Neural cell (in vitro differentiated cells): ENCODE data around the gene CA11. TPM values are rescaled to one million over a fixed set of nuclear protein-coding genes. Genes with fewer than 3 reads are reported as not detected.
"Not testable (repeated sequence)": the region's sequence is repeated elsewhere in the genome, so short reads cannot be mapped to it uniquely, and the experiment has no call there.

ENCODE experiments used
- H2AFZ ChIP-seq: fragments of 200-600, 300-800 bp; sonication (generic), shearing (Covaris generic); 2 replicates; pipeline ENCODE4 v1.6.0; 2014; ENCODE audit warnings: low read depth, mild to moderate bottlenecking, antibody characterized with exemption, low read length, moderate library complexity
- H3F3A ChIP-seq: fragments of 200-600 bp; shearing (Covaris generic); 2 replicates; pipeline ENCODE4 v1.6.1; 2016; ENCODE audit warnings: mild to moderate bottlenecking, moderate library complexity, mixed read lengths, antibody characterized with exemption, low read length; ENCODE audit not compliant: insufficient read depth, poor library complexity, severe bottlenecking
- H3K27ac ChIP-seq: fragments of 200-600, 300-800 bp; sonication (generic), shearing (Covaris generic); 2 replicates; pipeline ENCODE4 v1.5.1; 2014; ENCODE audit warnings: mild to moderate bottlenecking, low read length, moderate library complexity
- H3K27me3 ChIP-seq: fragments of 300-800, 200-600 bp; sonication (generic), shearing (Covaris generic); 2 replicates; pipeline ENCODE4 v1.6.0; 2014; ENCODE audit warnings: mild to moderate bottlenecking, low read depth, low read length, moderate library complexity; ENCODE audit not compliant: insufficient read depth
- H3K36me3 ChIP-seq: fragments of 300-800, 200-600 bp; sonication (generic), shearing (Covaris generic); 2 replicates; pipeline ENCODE4 v1.5.1; 2014; ENCODE audit warnings: mild to moderate bottlenecking, antibody characterized with exemption, low read length, moderate library complexity; ENCODE audit not compliant: insufficient read depth
- H3K4me2 ChIP-seq: fragments of 300-800, 200-600 bp; sonication (generic), shearing (Covaris generic); 2 replicates; pipeline ENCODE4 v1.6.0; 2014; ENCODE audit warnings: mild to moderate bottlenecking, low read length
- H3K4me3 ChIP-seq: fragments of 300-800, 200-600 bp; sonication (generic), shearing (Covaris generic); 2 replicates; pipeline ENCODE4 v1.5.1; 2014; ENCODE audit warnings: mild to moderate bottlenecking, low read length, moderate library complexity
- H3K79me2 ChIP-seq: fragments of 200-600 bp; shearing (Covaris generic); replicated peaks from 2 replicates; pipeline ENCODE4 v1.6.0; 2014; ENCODE audit warnings: mild to moderate bottlenecking, low read length, moderate library complexity; ENCODE audit not compliant: insufficient read depth
- H3K9ac ChIP-seq: fragments of 300-800, 200-600 bp; sonication (generic), shearing (Covaris generic); 2 replicates; pipeline ENCODE4 v1.6.1; 2016; ENCODE audit warnings: mild to moderate bottlenecking, low read length, mixed read lengths
- H3K9me2 ChIP-seq: fragments of 200-600 bp; shearing (Covaris generic); 2 replicates; pipeline ENCODE4 v1.6.1; 2016; ENCODE audit warnings: mild to moderate bottlenecking, low read length, mixed read lengths; ENCODE audit not compliant: insufficient read depth
- H3K9me3 ChIP-seq: fragments of 200-600, 300-800 bp; sonication (generic), shearing (Covaris generic); 2 replicates; pipeline ENCODE4 v1.6.1; 2016; ENCODE audit warnings: mild to moderate bottlenecking, mixed run types, low read length, moderate library complexity, mixed read lengths
- H4K20me1 ChIP-seq: fragments of 200-600 bp; shearing (Covaris generic); 2 replicates; pipeline ENCODE4 v1.6.1; 2016; ENCODE audit warnings: mild to moderate bottlenecking, mixed run types; ENCODE audit not compliant: insufficient read depth
- CTCF ChIP-seq: fragments of 450-650 bp; IDR thresholded peaks from 2 replicates; pipeline ENCODE4 v1.5.1; 2014; ENCODE audit warnings: antibody characterized with exemption, mild to moderate bottlenecking, moderate library complexity; ENCODE audit not compliant: poor library complexity, severe bottlenecking
- EP300 ChIP-seq: fragments of 450-650 bp; conservative IDR thresholded peaks from 2 replicates; pipeline ENCODE4 v1.6.1; 2014; ENCODE audit warnings: antibody characterized with exemption, mild to moderate bottlenecking, moderate library complexity; ENCODE audit not compliant: poor library complexity, severe bottlenecking
- EZH2 ChIP-seq: fragments of 200-600, 300-800 bp; shearing (Covaris generic), sonication (generic); IDR thresholded peaks from 2 replicates; pipeline ENCODE4 v1.6.1; 2014; ENCODE audit warnings: antibody characterized with exemption, low read length, borderline replicate concordance, mild to moderate bottlenecking; ENCODE audit not compliant: insufficient read depth, poor library complexity, severe bottlenecking
- MXI1 ChIP-seq: fragments of 450-650 bp; conservative IDR thresholded peaks from 2 replicates; pipeline ENCODE4 v1.6.1; 2014; ENCODE audit warnings: antibody characterized with exemption, mild to moderate bottlenecking; ENCODE audit not compliant: poor library complexity, severe bottlenecking
- POLR2AphosphoS5 ChIP-seq: IDR thresholded peaks from 2 replicates; pipeline ENCODE4 v1.6.1; 2012
- RAD21 ChIP-seq: fragments of 450-650 bp; conservative IDR thresholded peaks from 2 replicates; pipeline ENCODE4 v1.6.1; 2014; ENCODE audit warnings: antibody characterized with exemption, mild to moderate bottlenecking, moderate library complexity
- REST ChIP-seq: IDR thresholded peaks from 2 replicates; pipeline ENCODE4 v1.6.1; 2012; ENCODE audit warnings: borderline replicate concordance
- SMC3 ChIP-seq: fragments of 450-650 bp; conservative IDR thresholded peaks from 2 replicates; pipeline ENCODE4 v1.6.1; 2014; ENCODE audit warnings: antibody characterized with exemption, mild to moderate bottlenecking, moderate library complexity; ENCODE audit not compliant: poor library complexity
- TAF1 ChIP-seq: IDR thresholded peaks from 2 replicates; pipeline ENCODE4 v1.6.1; 2012; ENCODE audit warnings: low read depth
- polyA plus RNA-seq: library from polyadenylated mRNA; depleted of rRNA; stranded (reverse); fragments of >200 nt; gene quantifications from 2 replicates; pipeline ENCODE4 v1.2.3, GENCODE V29; 2014

The CA11 gene
- polyA plus RNA-seq, 1 donor from 2014 or later: 108 TPM

DNA sequence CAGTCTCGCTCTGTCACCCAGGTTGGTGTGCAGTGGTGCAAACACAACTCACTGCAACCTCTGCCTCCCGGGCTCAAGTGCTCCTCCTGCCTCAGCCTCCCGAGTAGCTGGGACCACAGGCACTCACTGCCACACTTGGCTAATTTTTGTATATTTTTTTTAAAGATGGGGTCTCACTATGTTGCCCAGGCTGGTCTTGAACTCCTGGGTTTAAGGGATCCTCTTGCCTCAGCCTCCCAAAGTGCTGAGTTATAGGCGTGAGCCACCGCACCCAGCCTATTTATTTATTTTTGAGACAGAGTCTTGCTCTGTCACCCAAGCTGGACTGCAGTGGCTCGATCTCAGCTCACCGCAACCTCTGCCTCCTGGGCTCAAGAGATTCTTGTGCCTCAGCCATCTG, 40.6 kb upstream of the CA11 start:
- H3K4me3 ChIP-seq, H3K36me3 ChIP-seq, H3K9me2 ChIP-seq, H2AFZ ChIP-seq, H3K4me2 ChIP-seq, H3K9me3 ChIP-seq, H4K20me1 ChIP-seq, H3F3A ChIP-seq, H3K9ac ChIP-seq, H3K79me2 ChIP-seq, H3K27me3 ChIP-seq, H3K27ac ChIP-seq: not testable (repeated sequence)

DNA sequence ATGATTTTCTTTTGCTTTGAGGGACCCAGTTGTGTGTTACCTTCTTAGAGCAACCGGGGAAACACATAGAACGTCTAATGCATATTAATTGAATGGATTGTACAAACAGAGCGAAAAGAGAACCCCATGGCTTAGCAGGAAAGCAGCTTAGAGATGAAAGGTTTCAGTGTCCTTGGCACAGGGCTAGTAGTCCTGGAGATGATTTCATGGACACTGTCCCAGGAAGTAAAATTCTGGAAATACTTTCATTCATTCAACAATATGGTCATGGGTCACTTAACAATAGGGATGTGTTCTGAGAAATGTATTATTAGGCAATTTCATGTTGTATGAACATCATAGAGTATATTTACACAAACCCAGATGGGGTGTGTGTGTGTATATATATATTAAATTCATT, 40.1 kb upstream of the CA11 start:
- Histone ChIP-seq H3K27ac (no peak overlapping the region), H4K20me1 (no peaks in the 10 kb centered on the region), H3K9ac (no peak overlapping the region), H3K9me2 (no peaks in the 10 kb centered on the region), H3K4me2 (no peak overlapping the region), H3K4me3 (no peak overlapping the region), H3K9me3 (no peaks in the 10 kb centered on the region), H3K27me3 (no peaks in the 10 kb centered on the region), H3F3A (no peaks in the 10 kb centered on the region), H3K36me3 (no peaks in the 10 kb centered on the region), H2AFZ (no peak overlapping the region), H3K79me2 (no peaks in the 10 kb centered on the region)
- no peak for TF ChIP-seq CTCF
- no peak for TF ChIP-seq SMC3
- TF ChIP-seq TAF1: no peak
- no peak for TF ChIP-seq RAD21
- no peak for TF ChIP-seq POLR2AphosphoS5
- no peak for TF ChIP-seq REST
- TF ChIP-seq EP300: no peak
- TF ChIP-seq EZH2: no peak
- no peak for TF ChIP-seq MXI1

DNA sequence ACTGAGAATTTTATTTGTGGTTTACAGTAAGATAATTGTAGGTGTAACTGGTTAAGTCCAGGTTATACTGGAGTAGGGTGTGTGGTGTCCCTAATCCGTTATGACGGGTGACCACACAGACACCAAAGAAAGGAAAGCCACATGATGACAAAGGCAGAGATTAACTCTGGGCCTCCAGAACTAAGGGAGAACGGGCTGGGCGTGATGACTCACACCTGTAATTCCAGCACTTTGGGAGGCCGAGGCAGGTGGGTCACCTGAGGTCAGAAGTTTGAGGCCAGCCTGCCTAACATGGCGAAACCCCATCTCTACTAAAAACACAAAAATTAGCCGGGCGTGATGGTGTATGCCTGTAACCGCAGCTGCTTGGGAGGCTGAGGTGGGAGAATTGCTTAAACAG, 39.6 kb upstream of the CA11 start:
- H3K9me2 ChIP-seq: no peaks in the 10 kb centered on the region
- no peak overlapping the region for H3K4me3 ChIP-seq
- H3K4me2 ChIP-seq: no peak overlapping the region
- H3K9me3 ChIP-seq: no peaks in the 10 kb centered on the region
- no peak overlapping the region for H2AFZ ChIP-seq
- H3K79me2 ChIP-seq: no peaks in the 10 kb centered on the region
- H3F3A ChIP-seq: no peaks in the 10 kb centered on the region
- H3K9ac ChIP-seq: no peak overlapping the region
- H3K27me3 ChIP-seq: no peaks in the 10 kb centered on the region
- no peaks in the 10 kb centered on the region for H4K20me1 ChIP-seq
- no peak overlapping the region for H3K27ac ChIP-seq
- no peak for TF ChIP-seq EZH2
- TF ChIP-seq TAF1: no peak
- TF ChIP-seq SMC3: no peak
- no peak for TF ChIP-seq MXI1
- no peak for TF ChIP-seq EP300
- no peak for TF ChIP-seq POLR2AphosphoS5
- no peak for TF ChIP-seq REST
- TF ChIP-seq RAD21: no peak
- no peak for TF ChIP-seq CTCF
- H3K36me3 ChIP-seq: no peaks in the 10 kb centered on the region
